GM12892 (cell line): ENCODE measurements around the gene GNPNAT1. TPM values are rescaled to one million over a fixed set of nuclear protein-coding genes. Genes with fewer than 3 reads are reported as not detected.
A peak's percentile ranks its signal among the peaks of the same experiment; 100 is the strongest.

Source experiments
- DNase-seq: peaks from one replicate; pipeline ENCODE4 v3.0.0; 2011; ENCODE audit not compliant: insufficient read length
- FAIRE-seq: peaks from 2 replicates; lab custom pipeline; 2011; peaks lifted over from hg19 to GRCh38; lab: Jason Lieb, UNC
- POLR2A ChIP-seq: IDR thresholded peaks from 2 replicates; pipeline ENCODE4 v1.6.1; 2011; ENCODE audit warnings: low read depth, low read length, control low read depth
- POLR2AphosphoS5 ChIP-seq: IDR thresholded peaks from 2 replicates; pipeline ENCODE4 v1.6.1; 2011; ENCODE audit warnings: low read depth, low read length, control low read depth
- TAF1 ChIP-seq: IDR thresholded peaks from 2 replicates; pipeline ENCODE4 v1.6.1; 2011; ENCODE audit warnings: low read depth, mild to moderate bottlenecking, control low read depth, low read length, borderline replicate concordance
- polyA plus RNA-seq: library from polyadenylated mRNA; unstranded; fragments of >200 nt; gene quantifications from one replicate; pipeline ENCODE4 v1.2.1, GENCODE V29; 2012; ENCODE audit warnings: missing spikeins, inconsistent platforms; ENCODE audit not compliant: missing spikeins

The GNPNAT1 gene
- polyA plus RNA-seq: 21.3 TPM

GRCh38 chr14:52791223-52792096, at the start of gene GNPNAT1:
TSS of gene GNPNAT1 (minus strand) at chr14:52791607. CDS start at chr14:52784650, 6,957 bp downstream.
- peak; percentile 76 for TF ChIP-seq POLR2A
- TF ChIP-seq POLR2AphosphoS5: peak; percentile 50; the same call in 1 of the 2 replicates
- TF ChIP-seq TAF1: no peak
- peak; percentile 85 for DNase-seq
- FAIRE-seq: peak; percentile 63

GRCh38 chr14:52840877-52841276, 49.5 kb upstream of the GNPNAT1 start:
- TF ChIP-seq POLR2A (no peak), TAF1 (no peak), POLR2AphosphoS5 (no peak)
- FAIRE-seq: no peak
- no peak for DNase-seq

GRCh38 chr14:52837451-52837850, 46.0 kb upstream of the GNPNAT1 start:
- TF ChIP-seq POLR2A (no peak), POLR2AphosphoS5 (no peak), TAF1 (no peak)
- DNase-seq: no peak
- no peak for FAIRE-seq

GRCh38 chr14:52836063-52836462, 44.7 kb upstream of the GNPNAT1 start:
- FAIRE-seq (no peak), DNase-seq (no peak)
- TF ChIP-seq POLR2A (no peak), POLR2AphosphoS5 (no peak), TAF1 (no peak)

- FAIRE-seq: no peak
- DNase-seq: no peak
- TF ChIP-seq POLR2A (no peak), POLR2AphosphoS5 (no peak), TAF1 (no peak)
These were observed 43.9 kb upstream of the GNPNAT1 start for GRCh38 chr14:52835122-52835903.

GRCh38 chr14:52834440-52834842, 43.0 kb upstream of the GNPNAT1 start:
- DNase-seq (no peak), FAIRE-seq (no peak)
- TF ChIP-seq POLR2AphosphoS5 (no peak), TAF1 (no peak), POLR2A (no peak)

- DNase-seq (no peak), FAIRE-seq (no peak)
These were observed 42.5 kb upstream of the GNPNAT1 start for GRCh38 chr14:52833891-52834290.

GRCh38 chr14:52829527-52830185, 38.2 kb upstream of the GNPNAT1 start:
- no peak for TF ChIP-seq POLR2AphosphoS5
- TF ChIP-seq POLR2A: no peak
- TF ChIP-seq TAF1: no peak
- FAIRE-seq: no peak
- no peak for DNase-seq

More at GRCh38 chr14:52833891-52834290, 42.5 kb upstream of the GNPNAT1 start:
- no peak for TF ChIP-seq TAF1
- no peak for TF ChIP-seq POLR2A
- no peak for TF ChIP-seq POLR2AphosphoS5

GRCh38 chr14:52827426-52827825, 36.0 kb upstream of the GNPNAT1 start:
- FAIRE-seq: no peak
- TF ChIP-seq TAF1 (no peak), POLR2A (no peak), POLR2AphosphoS5 (no peak)
- DNase-seq: no peak

- DNase-seq: no peak
- no peak for FAIRE-seq
- TF ChIP-seq POLR2A (no peak), TAF1 (no peak), POLR2AphosphoS5 (no peak)
These were observed 33.7 kb upstream of the GNPNAT1 start for GRCh38 chr14:52825085-52825484.

GRCh38 chr14:52824462-52824861, 33.1 kb upstream of the GNPNAT1 start:
- FAIRE-seq: no peak
- DNase-seq: no peak
- TF ChIP-seq TAF1: no peak
- no peak for TF ChIP-seq POLR2AphosphoS5
- no peak for TF ChIP-seq POLR2A
